ENCODE measurements around the gene GNB1L. TPM values are rescaled to one million over a fixed set of nuclear protein-coding genes. Genes with fewer than 3 reads are reported as not detected.

The GNB1L gene
- total RNA-seq, 1 donor from 2014 or later = 13.8 TPM

DNA sequence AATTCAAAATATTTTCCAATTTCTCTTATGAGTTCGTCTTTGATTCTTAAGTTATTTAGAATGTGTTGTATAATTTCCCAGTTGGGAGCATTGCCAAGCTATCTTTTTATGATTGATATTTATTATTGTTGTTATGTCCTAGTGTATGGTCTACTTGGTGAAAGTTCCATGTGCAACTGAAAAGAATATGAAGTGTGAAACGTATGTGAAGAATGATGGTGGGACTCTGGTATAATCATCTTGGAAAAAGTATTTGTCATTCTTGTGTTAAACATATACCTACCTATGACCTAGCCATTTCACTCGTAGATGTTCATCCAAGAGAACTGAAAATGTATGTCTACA is 12.0 kb upstream of the GNB1L start:
- TF ChIP-seq CTCF (conservative IDR thresholded peaks at IDR 0.05) = no peak
- H3K9me3 Mint-ChIP-seq = no peaks in the 10 kb centered on the region
- no peak for DNase-seq (ENCODE audit: low read depth, low spot score)
- H3K36me3 Mint-ChIP-seq (ENCODE audit: low read depth) = no peaks in the 10 kb centered on the region
- H3K27me3 Mint-ChIP-seq (ENCODE audit: low read depth) = no peaks in the 10 kb centered on the region
- no peak overlapping the region for H3K4me3 Mint-ChIP-seq
- H3K4me1 Mint-ChIP-seq = peaks cover 12% of the 10 kb centered on the region
- H3K27ac Mint-ChIP-seq (ENCODE audit: unreplicated experiment) = no peak overlapping the region

- H3K36me3 Mint-ChIP-seq (ENCODE audit: low read depth) = no peaks in the 10 kb centered on the region
- H3K9me3 Mint-ChIP-seq = no peaks in the 10 kb centered on the region
- no peak overlapping the region for H3K27ac Mint-ChIP-seq (ENCODE audit: unreplicated experiment)
- no peaks in the 10 kb centered on the region for H3K27me3 Mint-ChIP-seq (ENCODE audit: low read depth)
- peaks cover 12% of the 10 kb centered on the region for H3K4me1 Mint-ChIP-seq
- DNase-seq (ENCODE audit: low read depth, low spot score) = no peak
- no peak for TF ChIP-seq CTCF (conservative IDR thresholded peaks at IDR 0.05)
- H3K4me3 Mint-ChIP-seq = no peak overlapping the region
Observed at GRCh38 chr22:19865141-19865829, 10.6 kb upstream of the GNB1L start.

DNA sequence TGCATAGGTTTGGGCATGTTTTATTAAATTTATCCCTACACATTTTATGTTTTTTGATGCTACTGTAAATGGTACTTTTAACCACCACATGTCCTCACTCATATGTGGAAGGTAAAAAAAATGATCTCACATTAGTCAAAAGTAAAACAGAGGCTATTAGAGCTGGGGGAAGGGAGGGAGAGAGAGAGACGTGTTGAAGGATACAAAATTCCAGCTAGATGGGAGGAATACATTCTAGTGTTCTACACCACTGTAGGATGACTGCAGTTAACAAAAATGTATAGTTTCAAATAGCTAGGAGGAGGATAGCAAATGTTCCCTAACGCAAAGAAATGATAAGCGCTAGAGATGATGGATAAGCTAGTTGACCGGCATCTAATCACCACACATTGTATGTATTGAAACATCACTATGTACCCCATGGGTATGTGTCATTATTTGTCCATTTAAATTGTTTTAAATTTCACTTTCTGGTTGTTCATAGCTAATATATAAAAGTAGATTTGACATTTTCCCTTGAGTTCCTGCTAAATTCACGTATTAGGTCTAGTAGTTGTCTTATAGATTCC is 9.9 kb upstream of the GNB1L start:
- Mint-ChIP-seq H3K9me3 (no peaks in the 10 kb centered on the region), H3K36me3 (ENCODE audit: low read depth) (no peaks in the 10 kb centered on the region), H3K27me3 (ENCODE audit: low read depth) (no peaks in the 10 kb centered on the region), H3K4me1 (peaks cover 12% of the 10 kb centered on the region), H3K27ac (ENCODE audit: unreplicated experiment) (no peak overlapping the region), H3K4me3 (no peak overlapping the region)
- DNase-seq (ENCODE audit: low read depth, low spot score) = no peak
- no peak for TF ChIP-seq CTCF (conservative IDR thresholded peaks at IDR 0.05)

- no peaks in the 10 kb centered on the region for H3K27me3 Mint-ChIP-seq (ENCODE audit: low read depth)
- DNase-seq (ENCODE audit: low read depth, low spot score) = no peak
- no peaks in the 10 kb centered on the region for H3K36me3 Mint-ChIP-seq (ENCODE audit: low read depth)
- H3K27ac Mint-ChIP-seq (ENCODE audit: unreplicated experiment) = no peak overlapping the region
- no peak for TF ChIP-seq CTCF (conservative IDR thresholded peaks at IDR 0.05)
- peaks cover 3% of the 10 kb centered on the region for H3K4me1 Mint-ChIP-seq
- H3K4me3 Mint-ChIP-seq = no peak overlapping the region
- H3K9me3 Mint-ChIP-seq = no peaks in the 10 kb centered on the region
Observed at GRCh38 chr22:19863571-19863970, 8.9 kb upstream of the GNB1L start.

GRCh38 chr22:19862619-19863246 is 8.1 kb upstream of the GNB1L start:
- H3K36me3 Mint-ChIP-seq (ENCODE audit: low read depth) = no peaks in the 10 kb centered on the region
- no peak overlapping the region for H3K27ac Mint-ChIP-seq (ENCODE audit: unreplicated experiment)
- no peak overlapping the region for H3K4me3 Mint-ChIP-seq
- H3K4me1 Mint-ChIP-seq = no peaks in the 10 kb centered on the region
- DNase-seq (ENCODE audit: low read depth, low spot score) = no peak
- H3K9me3 Mint-ChIP-seq = no peaks in the 10 kb centered on the region
- no peak for TF ChIP-seq CTCF (conservative IDR thresholded peaks at IDR 0.05)
- no peaks in the 10 kb centered on the region for H3K27me3 Mint-ChIP-seq (ENCODE audit: low read depth)

Data from neural crest cell (in vitro differentiated cells).